Loucy (cell line): ENCODE data around the gene SUSD6.

Source experiments
- EZH2phosphoT487 ChIP-seq: fragments of 200-600 bp; IDR thresholded peaks from 2 replicates; pipeline ENCODE4 v1.6.1; 2018; ENCODE audit warnings: antibody characterized with exemption, mild to moderate bottlenecking, moderate library complexity, borderline replicate concordance
- TF ChIP-seq, protein P1 (sequence below): fragments of 200-600 bp; sonication (generic); conservative IDR thresholded peaks from 2 replicates; pipeline ENCODE4 v1.5.1; 2014; ENCODE audit warnings: mild to moderate bottlenecking, antibody characterized with exemption, low read length

- TF ChIP-seq, protein P1, sequence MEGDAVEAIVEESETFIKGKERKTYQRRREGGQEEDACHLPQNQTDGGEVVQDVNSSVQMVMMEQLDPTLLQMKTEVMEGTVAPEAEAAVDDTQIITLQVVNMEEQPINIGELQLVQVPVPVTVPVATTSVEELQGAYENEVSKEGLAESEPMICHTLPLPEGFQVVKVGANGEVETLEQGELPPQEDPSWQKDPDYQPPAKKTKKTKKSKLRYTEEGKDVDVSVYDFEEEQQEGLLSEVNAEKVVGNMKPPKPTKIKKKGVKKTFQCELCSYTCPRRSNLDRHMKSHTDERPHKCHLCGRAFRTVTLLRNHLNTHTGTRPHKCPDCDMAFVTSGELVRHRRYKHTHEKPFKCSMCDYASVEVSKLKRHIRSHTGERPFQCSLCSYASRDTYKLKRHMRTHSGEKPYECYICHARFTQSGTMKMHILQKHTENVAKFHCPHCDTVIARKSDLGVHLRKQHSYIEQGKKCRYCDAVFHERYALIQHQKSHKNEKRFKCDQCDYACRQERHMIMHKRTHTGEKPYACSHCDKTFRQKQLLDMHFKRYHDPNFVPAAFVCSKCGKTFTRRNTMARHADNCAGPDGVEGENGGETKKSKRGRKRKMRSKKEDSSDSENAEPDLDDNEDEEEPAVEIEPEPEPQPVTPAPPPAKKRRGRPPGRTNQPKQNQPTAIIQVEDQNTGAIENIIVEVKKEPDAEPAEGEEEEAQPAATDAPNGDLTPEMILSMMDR = no peak
- no peak for TF ChIP-seq EZH2phosphoT487
Measured at GRCh38 chr14:69676723-69677122, 65.3 kb downstream of the SUSD6 start.
